Small intestine (tissue), 7 donors: ENCODE data around the gene EYS. TPM values are rescaled to one million over a fixed set of nuclear protein-coding genes. Genes with fewer than 3 reads are reported as not detected.

Experiments
- DNase-seq, 2 donors: peaks; one replicate each; pipeline versions ENCODE4 v3.0.0 to v3.0.0-alpha.2; 2013
- FAIRE-seq: peaks from 2 replicates; lab custom pipeline; 2012; peaks lifted over from hg19 to GRCh38; lab: Jason Lieb, UNC
- H3K27ac ChIP-seq, 3 donors: one replicate each; pipeline ENCODE4 v1.5.1; 2013; ENCODE audit warnings: low read length in 2 of 3, mild to moderate bottlenecking in 2 of 3, control low read depth in 1 of 3, inconsistent platforms in 1 of 3, low read depth in 1 of 3, moderate library complexity in 1 of 3
- H3K27me3 ChIP-seq, 3 donors: one replicate each; pipeline ENCODE4 v1.6.1; 2013; ENCODE audit warnings: low read length in 3 of 3, inconsistent platforms in 1 of 3; ENCODE audit not compliant: control insufficient read depth in 3 of 3, insufficient read depth in 3 of 3
- H3K36me3 ChIP-seq, 3 donors: one replicate each; pipeline ENCODE4 v1.6.1; 2013; ENCODE audit warnings: low read length in 3 of 3, inconsistent platforms in 1 of 3, low read depth in 1 of 3, mild to moderate bottlenecking in 1 of 3, moderate library complexity in 1 of 3; ENCODE audit not compliant: control insufficient read depth in 3 of 3, insufficient read depth in 2 of 3
- H3K4me1 ChIP-seq, 3 donors: one replicate each; pipeline ENCODE4 v1.6.1; 2013; ENCODE audit warnings: low read length in 2 of 3, inconsistent platforms in 1 of 3, low read depth in 1 of 3, mild to moderate bottlenecking in 1 of 3, moderate library complexity in 1 of 3; ENCODE audit not compliant: control insufficient read depth in 3 of 3, insufficient read depth in 2 of 3
- H3K4me3 ChIP-seq, 3 donors: one replicate each; pipeline ENCODE4 v1.5.1; 2013; ENCODE audit warnings: low read length in 3 of 3, control low read depth in 1 of 3, inconsistent platforms in 1 of 3, low read depth in 1 of 3, mild to moderate bottlenecking in 1 of 3, moderate library complexity in 1 of 3
- H3K9me3 ChIP-seq, 2 donors: one replicate each; pipeline ENCODE4 v1.6.1; 2013; ENCODE audit warnings: low read depth in 1 of 2, low read length in 1 of 2; ENCODE audit not compliant: control insufficient read depth in 2 of 2, insufficient read depth in 1 of 2
- WGBS, 3 donors: extraction: QIAGEN DNeasy Blood & Tissue Kit; methylation state at CpG; one replicate each; pipeline ENCODE4 v1.1.7; 2013; 5-methylcytosine and 5-hydroxymethylcytosine counted together
- polyA plus RNA-seq, 4 donors: library from polyadenylated mRNA; stranded (reverse) in 3 of 4; unstranded in 1 of 4; fragments of 200-250 nt in 3 of 4; fragments of 120-200 nt in 1 of 4; gene quantifications; one replicate each; pipeline versions ENCODE4 v1.2.1 to v1.2.3, GENCODE V29; 2013
- donor health status: healthy with polysubstance abuse.
- donor health status: control.
- donor health status: control.
- donor health status: Bipolar disorder and iron deficiency.
- donor health status: healthy.

Gene EYS
- polyA plus RNA-seq, 4 donors, result 0.78 TPM; not detected in 3

- no peak overlapping the region for H3K4me3 ChIP-seq
- no peak for DNase-seq
- no peak overlapping the region for H3K27ac ChIP-seq
- no peak for FAIRE-seq
- H3K9me3 ChIP-seq, result no peaks in the 10 kb centered on the region
- 30 to 60% (median 38%) methylated on average over 3 of the region's 3 CpGs for WGBS, 3 donors
- H3K27me3 ChIP-seq, result no peaks in the 10 kb centered on the region
- H3K36me3 ChIP-seq, result no peaks in the 10 kb centered on the region
- no peaks in the 10 kb centered on the region for H3K4me1 ChIP-seq
Measured at GRCh38 chr6:65706436-65706835, 590 bp downstream of the EYS start.

GRCh38 chr6:65701325-65701724 is 5.7 kb downstream of the EYS start:
- DNase-seq, result peak in 1 of 2 donors; percentile 9
- no peak for FAIRE-seq
- Histone ChIP-seq H3K36me3 (no peaks in the 10 kb centered on the region), H3K27ac (no peak overlapping the region), H3K4me3 (no peak overlapping the region), H3K4me1 (no peaks in the 10 kb centered on the region), H3K27me3 (no peaks in the 10 kb centered on the region), H3K9me3 (no peaks in the 10 kb centered on the region)
- WGBS, 3 donors, result 26 to 60% (median 37%) methylated on average over 1 of the region's 1 CpG

GRCh38 chr6:65700561-65700960 is 6.5 kb downstream of the EYS start:
- Histone ChIP-seq H3K27ac (no peak overlapping the region), H3K27me3 (no peaks in the 10 kb centered on the region), H3K4me3 (no peak overlapping the region), H3K9me3 (no peaks in the 10 kb centered on the region), H3K36me3 (no peaks in the 10 kb centered on the region), H3K4me1 (no peaks in the 10 kb centered on the region)
- no peak for DNase-seq
- no peak for FAIRE-seq
- WGBS, 3 donors, result 60 to 84% (median 71%) methylated on average over 4 of the region's 4 CpGs

- WGBS, 3 donors, result 12 to 68% (median 56%) methylated on average over 3 of the region's 3 CpGs
- Histone ChIP-seq H3K9me3 (no peaks in the 10 kb centered on the region), H3K27me3 (no peaks in the 10 kb centered on the region), H3K4me3 (no peak overlapping the region), H3K36me3 (no peaks in the 10 kb centered on the region), H3K4me1 (no peaks in the 10 kb centered on the region), H3K27ac (no peak overlapping the region)
- DNase-seq (peak; percentile 4 to 17), FAIRE-seq (no peak)
Measured at GRCh38 chr6:65692109-65692508, 14.9 kb downstream of the EYS start.

GRCh38 chr6:65680232-65680631 is 26.8 kb downstream of the EYS start:
- Histone ChIP-seq H3K27ac (no peak overlapping the region), H3K4me3 (no peak overlapping the region), H3K36me3 (no peaks in the 10 kb centered on the region), H3K9me3 (no peaks in the 10 kb centered on the region), H3K27me3 (no peaks in the 10 kb centered on the region), H3K4me1 (no peaks in the 10 kb centered on the region)
- DNase-seq (no peak), FAIRE-seq (no peak)

- no peak overlapping the region for H3K27ac ChIP-seq
- peaks cover 0 to 5% of the 10 kb centered on the region in 2 donors for H3K9me3 ChIP-seq
- no peak overlapping the region for H3K4me3 ChIP-seq
- 50 to 74% (median 72%) methylated on average over 1 of the region's 1 CpG for WGBS, 3 donors
- no peaks in the 10 kb centered on the region for H3K27me3 ChIP-seq
- H3K4me1 ChIP-seq, result no peaks in the 10 kb centered on the region
- DNase-seq (no peak), FAIRE-seq (no peak)
- no peaks in the 10 kb centered on the region for H3K36me3 ChIP-seq
Measured at GRCh38 chr6:65671922-65672321, 35.1 kb downstream of the EYS start.

GRCh38 chr6:65667916-65668656 is 38.9 kb downstream of the EYS start:
- DNase-seq (peak in 1 of 2 donors; percentile 7), FAIRE-seq (no peak)
- no peaks in the 10 kb centered on the region for H3K36me3 ChIP-seq
- no peaks in the 10 kb centered on the region for H3K4me1 ChIP-seq
- no peaks in the 10 kb centered on the region for H3K9me3 ChIP-seq
- no peak overlapping the region for H3K27ac ChIP-seq
- H3K4me3 ChIP-seq, result no peak overlapping the region
- no peaks in the 10 kb centered on the region for H3K27me3 ChIP-seq

- DNase-seq (no peak), FAIRE-seq (no peak)
- H3K9me3 ChIP-seq, result no peaks in the 10 kb centered on the region
- no peak overlapping the region for H3K4me3 ChIP-seq
- H3K4me1 ChIP-seq, result no peaks in the 10 kb centered on the region
- H3K27me3 ChIP-seq, result no peaks in the 10 kb centered on the region
- no peak overlapping the region for H3K27ac ChIP-seq
- no peaks in the 10 kb centered on the region for H3K36me3 ChIP-seq
Measured at GRCh38 chr6:65650086-65650485, 56.9 kb downstream of the EYS start.

- Histone ChIP-seq H3K36me3 (no peaks in the 10 kb centered on the region), H3K9me3 (no peaks in the 10 kb centered on the region), H3K27me3 (no peaks in the 10 kb centered on the region), H3K27ac (no peak overlapping the region), H3K4me1 (no peaks in the 10 kb centered on the region), H3K4me3 (no peak overlapping the region)
- 60 to 69% (median 64%) methylated on average over 3 of the region's 3 CpGs for WGBS, 3 donors
- FAIRE-seq, result peak; percentile 5
- DNase-seq, result no peak
Measured at GRCh38 chr6:65649392-65649791, 57.6 kb downstream of the EYS start.
